ENCODE results near the gene ZNF777. TPM values are rescaled to one million over a fixed set of nuclear protein-coding genes. Genes with fewer than 3 reads are reported as not detected.

The ZNF777 gene
- polyA plus RNA-seq, 1 donor from 2014 or later: 6.1 TPM

- Histone ChIP-seq H3K79me2 (replicated peaks; ENCODE audit: insufficient read depth, low read length) (no peaks in the 10 kb centered on the region), H3K27ac (ENCODE audit: low read length) (peak overlapping the region; percentile 33), H3K36me3 (ENCODE audit: insufficient read depth, low read length) (no peaks in the 10 kb centered on the region), H2AFZ (ENCODE audit: low read depth, low read length) (no peak overlapping the region), H3K4me2 (ENCODE audit: low read length) (no peak overlapping the region), H3K9me3 (ENCODE audit: low read length) (no peaks in the 10 kb centered on the region), H3F3A (ENCODE audit: insufficient read depth, low read length, poor library complexity, severe bottlenecking) (no peaks in the 10 kb centered on the region), H4K20me1 (ENCODE audit: insufficient read depth) (no peaks in the 10 kb centered on the region), H3K9ac (ENCODE audit: low read length) (peak overlapping the region; percentile 26), H3K4me3 (ENCODE audit: low read length) (peak overlapping the region; percentile 54), H3K9me2 (ENCODE audit: insufficient read depth, low read length) (no peaks in the 10 kb centered on the region), H3K27me3 (ENCODE audit: insufficient read depth, low read depth, low read length) (peaks cover 20% of the 10 kb centered on the region)
- no peak for TF ChIP-seq EP300 (conservative IDR thresholded peaks at IDR 0.05; ENCODE audit: poor library complexity, severe bottlenecking)
- TF ChIP-seq POLR2AphosphoS5 (IDR thresholded peaks at IDR 0.05): no peak
- TF ChIP-seq MXI1 (conservative IDR thresholded peaks at IDR 0.05; ENCODE audit: poor library complexity, severe bottlenecking): no peak
- TF ChIP-seq CTCF (IDR thresholded peaks at IDR 0.05; ENCODE audit: poor library complexity, severe bottlenecking): no peak
- no peak for TF ChIP-seq RAD21 (conservative IDR thresholded peaks at IDR 0.05)
- TF ChIP-seq TAF1 (IDR thresholded peaks at IDR 0.05; ENCODE audit: low read depth): no peak
- no peak for TF ChIP-seq SMC3 (conservative IDR thresholded peaks at IDR 0.05; ENCODE audit: poor library complexity)
- no peak for TF ChIP-seq EZH2 (IDR thresholded peaks at IDR 0.05; ENCODE audit: borderline replicate concordance, insufficient read depth, low read length, poor library complexity, severe bottlenecking)
- TF ChIP-seq REST (IDR thresholded peaks at IDR 0.05; ENCODE audit: borderline replicate concordance): no peak
Measured at GRCh38 chr7:149415391-149416071, 45.3 kb downstream of the ZNF777 start.

- Histone ChIP-seq H3K9me3 (ENCODE audit: low read length) (no peaks in the 10 kb centered on the region), H3K27ac (ENCODE audit: low read length) (no peak overlapping the region), H2AFZ (ENCODE audit: low read depth, low read length) (no peak overlapping the region), H3K4me3 (ENCODE audit: low read length) (peak overlapping the region; percentile 54), H3K27me3 (ENCODE audit: insufficient read depth, low read depth, low read length) (peaks cover 20% of the 10 kb centered on the region), H3K9me2 (ENCODE audit: insufficient read depth, low read length) (no peaks in the 10 kb centered on the region), H3K36me3 (ENCODE audit: insufficient read depth, low read length) (no peaks in the 10 kb centered on the region), H3F3A (ENCODE audit: insufficient read depth, low read length, poor library complexity, severe bottlenecking) (no peaks in the 10 kb centered on the region), H3K79me2 (replicated peaks; ENCODE audit: insufficient read depth, low read length) (no peaks in the 10 kb centered on the region), H3K9ac (ENCODE audit: low read length) (peak overlapping the region; percentile 26), H4K20me1 (ENCODE audit: insufficient read depth) (no peaks in the 10 kb centered on the region), H3K4me2 (ENCODE audit: low read length) (no peak overlapping the region)
- TF ChIP-seq POLR2AphosphoS5 (IDR thresholded peaks at IDR 0.05) (no peak), RAD21 (conservative IDR thresholded peaks at IDR 0.05) (no peak), EZH2 (IDR thresholded peaks at IDR 0.05; ENCODE audit: borderline replicate concordance, insufficient read depth, low read length, poor library complexity, severe bottlenecking) (no peak)
Measured at GRCh38 chr7:149414745-149415390, 46.0 kb downstream of the ZNF777 start.
